BLaER1 treated with 17β-estradiol and CSF1 and Interleukin-3, amounts not matched to agents 10 nM and 100 nM (cell line): ENCODE data around the gene LILRB5.
"Not testable (repeated sequence)": the region's sequence is repeated elsewhere in the genome, so short reads cannot be mapped to it uniquely, and the experiment has no call there.

Experiments used
- H3K27ac ChIP-seq, 11 experiments: shearing (Covaris generic); formaldehyde crosslinking; 2 replicates each; pipeline ENCODE4 v1.8.1; 2022
- H3K27me3 ChIP-seq, 11 experiments: shearing (Covaris generic); formaldehyde crosslinking; 2 replicates each; pipeline ENCODE4 v1.8.1; 2022
- H3K36me3 ChIP-seq, 11 experiments: shearing (Covaris generic); formaldehyde crosslinking; 2 replicates each; pipeline ENCODE4 v1.8.1; 2022
- H3K4me1 ChIP-seq, 10 experiments: shearing (Covaris generic); formaldehyde crosslinking; 2 replicates each; pipeline ENCODE4 v1.8.1; 2022
- H3K4me2 ChIP-seq, 11 experiments: shearing (Covaris generic); formaldehyde crosslinking; 2 replicates each; pipeline ENCODE4 v1.8.1; 2022
- H3K4me3 ChIP-seq, 10 experiments: shearing (Covaris generic); formaldehyde crosslinking; 2 replicates each; pipeline ENCODE4 v1.8.1; 2022
- H3K9ac ChIP-seq, 11 experiments: shearing (Covaris generic); formaldehyde crosslinking; 2 replicates each; pipeline ENCODE4 v1.8.1; 2022
- H3K9me3 ChIP-seq, 11 experiments: shearing (Covaris generic); formaldehyde crosslinking; replicated peaks in 1 of 11; 2 replicates each; pipeline ENCODE4 v1.8.1; 2022
- H4K20me1 ChIP-seq, 11 experiments: shearing (Covaris generic); formaldehyde crosslinking; 2 replicates each; pipeline ENCODE4 v1.8.1; 2022
- Cebpa-rat ChIP-seq, 11 experiments: shearing (Covaris generic); IDR thresholded peaks; 2 replicates each; pipeline ENCODE4 v1.8.1; 2022

Gene LILRB5

DNA sequence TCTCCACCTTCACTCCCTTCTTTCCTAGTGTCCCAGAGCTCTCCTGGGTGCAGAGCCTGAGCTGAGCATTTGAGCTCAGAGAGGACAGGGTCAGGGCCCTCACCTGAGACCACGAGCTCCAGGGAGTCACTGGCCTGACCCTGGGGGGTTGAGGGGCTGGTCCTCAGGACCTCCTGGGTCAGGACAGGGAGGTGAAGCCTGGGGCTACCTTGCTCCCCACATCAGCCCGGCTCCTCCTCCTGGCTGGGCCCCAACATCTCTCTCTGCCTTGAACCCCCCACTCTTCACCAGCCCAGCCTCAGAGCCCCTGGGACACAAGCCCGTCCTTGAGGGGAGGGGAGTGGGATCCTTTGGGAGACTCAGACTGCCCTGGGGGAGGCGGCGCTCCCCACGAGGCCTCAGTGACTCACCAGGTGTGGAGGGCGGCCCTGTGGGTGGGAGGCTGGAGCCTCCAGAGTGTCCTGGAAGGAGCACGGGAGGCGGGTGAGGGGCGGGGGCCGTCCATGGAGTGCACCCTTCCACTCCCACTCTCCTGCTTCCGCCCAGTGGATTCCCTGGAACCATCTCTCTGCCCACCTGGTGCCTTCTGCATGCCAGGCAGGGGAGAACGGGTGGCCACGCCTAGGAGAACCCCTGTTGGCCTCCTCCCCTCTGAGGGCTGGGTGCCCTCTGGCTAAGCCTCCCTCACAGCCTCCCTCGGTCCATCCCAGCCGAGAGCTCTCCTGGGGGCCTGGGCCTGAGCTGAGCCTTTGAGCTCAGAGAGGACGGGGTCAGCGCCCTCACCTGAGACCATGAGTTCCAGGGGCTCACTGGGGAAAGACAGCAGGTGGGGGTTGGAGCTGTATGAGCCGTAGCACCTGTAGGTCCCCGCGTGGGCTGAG is 17.3 kb downstream of the LILRB5 start:
- Histone ChIP-seq H3K4me1 (peaks cover 13 to 76% (median 47%) of the 10 kb centered on the region in 10 experiments), H3K9me3 (peaks cover 9 to 17% (median 13%) of the 10 kb centered on the region in 11 experiments; a peak in 21 of 22 replicates), H3K4me2 (peak overlapping the region in 7 of 11 experiments; percentile 0 to 97 (median 40); a peak in 10 of 22 replicates), H3K4me3 (peak overlapping the region in 3 of 10 experiments; percentile 41 to 60 (median 50); a peak in 6 of 20 replicates), H3K36me3 (peaks cover 0 to 48% (median 0%) of the 10 kb centered on the region in 11 experiments; a peak in 6 of 22 replicates), H3K9ac (peak overlapping the region in 4 of 11 experiments; percentile 9 to 76 (median 54); a peak in 5 of 22 replicates), H3K27ac (peak overlapping the region in 4 of 11 experiments; percentile 0 to 56 (median 12); a peak in 5 of 22 replicates)
- not testable (repeated sequence) for H3K27me3 ChIP-seq, H4K20me1 ChIP-seq

DNA sequence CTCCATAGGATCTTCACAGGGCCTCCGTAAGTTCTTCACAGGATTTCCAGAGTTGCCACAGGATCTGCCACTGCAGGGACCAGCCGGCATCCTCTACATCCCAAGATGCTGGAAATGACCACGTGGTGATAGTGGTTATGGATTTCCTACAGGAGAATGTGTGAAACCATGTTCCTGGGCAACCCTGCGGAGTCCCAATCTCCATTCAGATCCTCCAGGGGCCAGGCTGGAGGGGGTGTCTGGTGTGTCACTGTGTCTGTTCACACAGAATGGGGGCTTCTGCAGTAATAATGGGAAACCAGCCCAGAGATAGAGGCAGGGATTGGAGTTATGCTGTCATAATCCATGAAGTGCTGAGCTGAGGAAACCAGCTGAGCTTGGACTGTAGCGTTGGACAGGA is 23.1 kb downstream of the LILRB5 start:
- Histone ChIP-seq H3K9me3 (peaks cover 13 to 29% (median 20%) of the 10 kb centered on the region in 11 experiments), H3K9ac (no peak overlapping the region), H3K4me2 (peak overlapping the region in 1 of 11 experiments; percentile 20; a peak in 1 of 22 replicates), H3K4me3 (no peak overlapping the region), H4K20me1 (no peaks in the 10 kb centered on the region), H3K4me1 (peaks cover 0 to 39% (median 11%) of the 10 kb centered on the region in 10 experiments; a peak in 14 of 20 replicates), H3K27me3 (no peaks in the 10 kb centered on the region), H3K36me3 (peaks cover 0 to 40% (median 0%) of the 10 kb centered on the region in 11 experiments; a peak in 6 of 22 replicates), H3K27ac (no peak overlapping the region)
- no peak for TF ChIP-seq Cebpa-rat (IDR thresholded peaks at IDR 0.05)

DNA sequence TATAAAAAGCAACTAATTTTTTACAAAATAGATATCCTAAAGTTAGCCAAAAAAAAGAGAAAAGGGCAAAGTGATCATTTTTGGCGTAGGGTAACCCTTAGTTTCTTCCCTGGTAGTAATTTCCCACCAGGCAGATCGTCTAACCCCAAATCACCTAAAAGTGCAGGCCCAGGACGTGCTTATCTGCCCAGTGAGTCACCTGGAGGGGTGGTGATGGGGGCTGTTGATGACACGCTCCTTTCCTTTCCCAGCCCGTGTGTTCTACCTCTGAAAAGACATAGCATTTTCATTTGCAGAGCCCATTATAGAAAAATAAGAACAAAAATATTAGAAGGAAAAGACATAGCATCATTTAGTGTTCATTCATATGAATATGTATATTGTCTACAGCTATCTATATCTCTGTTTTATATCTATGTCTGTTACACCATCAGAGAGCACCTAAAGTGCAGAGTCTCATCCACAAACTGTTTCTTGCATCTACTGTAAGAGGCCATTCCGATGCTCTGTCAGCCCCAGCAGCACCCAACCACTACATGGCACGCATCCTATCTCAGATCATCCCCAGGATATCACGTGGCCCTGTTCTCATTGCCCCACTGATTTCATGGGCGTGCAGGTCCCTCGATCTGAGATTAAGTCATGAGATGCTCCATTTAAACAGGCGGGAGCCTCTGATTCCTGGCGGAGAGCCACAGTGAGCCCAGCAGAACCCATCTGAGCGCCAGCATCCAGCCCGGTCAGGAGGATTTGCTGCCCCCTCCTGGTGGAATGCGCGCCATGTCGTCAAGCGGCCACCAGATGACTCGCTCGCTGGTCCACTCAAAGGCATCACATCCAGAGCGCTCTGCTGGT is 25.8 kb downstream of the LILRB5 start:
- no peak overlapping the region for H3K9ac ChIP-seq
- no peak overlapping the region for H3K4me3 ChIP-seq
- no peak for TF ChIP-seq Cebpa-rat (IDR thresholded peaks at IDR 0.05)
- no peaks in the 10 kb centered on the region for H3K27me3 ChIP-seq
- no peak overlapping the region for H3K27ac ChIP-seq
- peaks cover 0 to 14% (median 0%) of the 10 kb centered on the region in 10 experiments; a peak in 4 of 20 replicates for H3K4me1 ChIP-seq
- H3K36me3 ChIP-seq, result peaks cover 0 to 14% (median 0%) of the 10 kb centered on the region in 11 experiments; a peak in 6 of 22 replicates
- peaks cover 16 to 40% (median 23%) of the 10 kb centered on the region in 11 experiments for H3K9me3 ChIP-seq
- H3K4me2 ChIP-seq, result peak overlapping the region in 2 of 11 experiments; percentile 10 to 18; a peak in 3 of 22 replicates
- H4K20me1 ChIP-seq, result no peaks in the 10 kb centered on the region

DNA sequence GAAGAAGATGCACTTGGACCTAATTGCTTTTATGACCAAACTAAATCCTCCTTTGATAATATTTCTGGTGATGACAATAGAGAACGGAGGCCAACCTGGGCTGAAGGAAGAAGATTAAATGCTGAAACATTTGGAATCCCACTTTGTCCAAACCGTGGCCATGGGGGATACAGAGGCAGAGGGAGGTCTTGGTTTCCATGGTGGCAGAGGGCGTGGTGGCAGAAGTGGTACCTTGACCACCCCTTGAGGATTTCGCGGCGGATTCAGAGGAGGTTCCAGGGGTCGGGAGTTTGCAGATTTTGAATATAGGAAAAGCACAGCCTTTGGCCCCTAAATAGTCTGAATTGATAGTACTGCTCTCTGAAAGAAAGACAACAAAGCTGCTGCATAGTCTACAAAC is 27.0 kb downstream of the LILRB5 start:
- peaks cover 0 to 15% (median 0%) of the 10 kb centered on the region in 10 experiments; a peak in 6 of 20 replicates for H3K4me1 ChIP-seq
- H3K4me3 ChIP-seq, result no peak overlapping the region
- H3K9me3 ChIP-seq, result peaks cover 4 to 28% (median 14%) of the 10 kb centered on the region in 11 experiments; a peak in 21 of 22 replicates
- no peak overlapping the region for H3K27ac ChIP-seq
- peaks cover 0 to 1% (median 0%) of the 10 kb centered on the region in 11 experiments; a peak in 2 of 22 replicates for H3K36me3 ChIP-seq
- H3K9ac ChIP-seq, result no peak overlapping the region
- TF ChIP-seq Cebpa-rat (IDR thresholded peaks at IDR 0.05), result no peak
- H4K20me1 ChIP-seq, result no peaks in the 10 kb centered on the region
- no peak overlapping the region for H3K4me2 ChIP-seq
- no peaks in the 10 kb centered on the region for H3K27me3 ChIP-seq

DNA sequence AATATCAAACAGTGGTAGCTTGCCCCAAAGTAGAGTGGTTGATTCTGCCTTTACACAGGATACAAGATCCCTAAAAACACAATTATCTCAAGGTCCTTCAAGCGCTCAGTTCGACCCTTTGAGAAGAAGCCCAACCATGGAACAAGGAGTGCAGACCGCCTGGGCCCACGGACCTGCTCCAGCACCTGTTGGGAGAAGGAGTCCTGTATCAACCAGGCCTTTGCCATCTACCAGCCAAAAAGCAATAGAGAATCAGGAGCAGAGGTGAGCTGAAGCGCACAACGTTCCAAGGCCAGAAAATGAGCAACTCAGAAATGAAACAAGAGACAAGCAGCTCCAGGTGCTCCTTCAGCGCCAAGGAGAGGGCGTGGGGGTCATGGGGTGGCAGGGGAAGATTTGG is 27.9 kb downstream of the LILRB5 start:
- Histone ChIP-seq H3K4me2 (no peak overlapping the region), H3K9me3 (peaks cover 0 to 22% (median 8%) of the 10 kb centered on the region in 11 experiments; a peak in 13 of 22 replicates), H3K36me3 (no peaks in the 10 kb centered on the region), H3K9ac (no peak overlapping the region), H3K4me1 (peaks cover 0 to 21% (median 0%) of the 10 kb centered on the region in 10 experiments; a peak in 7 of 20 replicates), H3K27ac (no peak overlapping the region), H3K4me3 (no peak overlapping the region), H3K27me3 (no peaks in the 10 kb centered on the region), H4K20me1 (no peaks in the 10 kb centered on the region)
- no peak for TF ChIP-seq Cebpa-rat (IDR thresholded peaks at IDR 0.05)

DNA sequence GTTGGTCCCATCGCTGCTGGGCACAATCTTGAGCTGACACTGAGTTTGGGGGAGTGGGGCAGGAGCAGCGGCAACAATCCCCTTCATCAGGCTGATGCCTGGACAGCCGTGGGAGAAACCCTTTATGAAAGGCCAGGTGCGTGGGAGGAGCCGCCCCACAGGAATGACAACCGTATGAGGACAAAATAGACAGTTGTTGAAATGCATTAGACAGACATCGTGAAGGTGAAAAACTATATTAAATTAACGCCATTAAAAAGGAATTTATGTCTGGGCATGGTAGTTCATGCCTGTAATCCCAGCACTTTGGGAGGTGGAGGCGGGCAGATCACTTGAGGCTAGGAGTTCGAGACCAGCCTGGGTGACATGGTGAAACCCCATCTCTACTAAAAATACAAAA is 32.5 kb downstream of the LILRB5 start:
- peaks cover 0 to 17% (median 8%) of the 10 kb centered on the region in 11 experiments; a peak in 11 of 22 replicates for H3K9me3 ChIP-seq
- peaks cover 13 to 38% (median 22%) of the 10 kb centered on the region in 10 experiments for H3K4me1 ChIP-seq
- H3K4me2 ChIP-seq, result peak overlapping the region in 3 of 11 experiments; percentile 26 to 38 (median 29); a peak in 2 of 22 replicates
- not testable (repeated sequence) for H3K27ac ChIP-seq, H3K27me3 ChIP-seq, H4K20me1 ChIP-seq, H3K36me3 ChIP-seq, H3K9ac ChIP-seq, H3K4me3 ChIP-seq

DNA sequence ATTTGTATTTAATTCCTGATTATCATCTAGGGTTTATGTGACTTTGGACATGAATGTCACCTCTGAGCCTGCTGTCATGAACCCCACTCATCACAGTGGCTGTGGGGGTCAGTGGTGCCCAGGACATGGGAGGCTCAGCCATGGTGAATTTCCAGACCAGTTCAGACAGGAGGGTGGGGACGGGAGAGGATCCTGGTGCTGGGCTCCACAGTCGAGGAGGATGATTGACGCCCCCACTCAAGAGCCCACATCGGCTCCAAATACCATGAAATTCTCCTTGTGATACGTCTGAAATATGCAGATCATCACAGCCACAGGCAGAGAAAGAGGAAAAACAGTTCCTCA is 33.2 kb downstream of the LILRB5 start:
- Histone ChIP-seq H3K9me3 (peaks cover 0 to 12% (median 7%) of the 10 kb centered on the region in 11 experiments; a peak in 11 of 22 replicates), H3K4me2 (peak overlapping the region in 10 of 11 experiments; percentile 65 to 99 (median 82); a peak in 18 of 22 replicates), H3K9ac (peak overlapping the region in 2 of 11 experiments; percentile 77 to 84; a peak in 3 of 22 replicates), H3K27ac (peak overlapping the region in 6 of 11 experiments; percentile 12 to 84 (median 76); a peak in 10 of 22 replicates), H3K4me1 (peaks cover 13 to 45% (median 22%) of the 10 kb centered on the region in 10 experiments)
- H3K4me3 ChIP-seq, H3K36me3 ChIP-seq, H4K20me1 ChIP-seq, H3K27me3 ChIP-seq: not testable (repeated sequence)

DNA sequence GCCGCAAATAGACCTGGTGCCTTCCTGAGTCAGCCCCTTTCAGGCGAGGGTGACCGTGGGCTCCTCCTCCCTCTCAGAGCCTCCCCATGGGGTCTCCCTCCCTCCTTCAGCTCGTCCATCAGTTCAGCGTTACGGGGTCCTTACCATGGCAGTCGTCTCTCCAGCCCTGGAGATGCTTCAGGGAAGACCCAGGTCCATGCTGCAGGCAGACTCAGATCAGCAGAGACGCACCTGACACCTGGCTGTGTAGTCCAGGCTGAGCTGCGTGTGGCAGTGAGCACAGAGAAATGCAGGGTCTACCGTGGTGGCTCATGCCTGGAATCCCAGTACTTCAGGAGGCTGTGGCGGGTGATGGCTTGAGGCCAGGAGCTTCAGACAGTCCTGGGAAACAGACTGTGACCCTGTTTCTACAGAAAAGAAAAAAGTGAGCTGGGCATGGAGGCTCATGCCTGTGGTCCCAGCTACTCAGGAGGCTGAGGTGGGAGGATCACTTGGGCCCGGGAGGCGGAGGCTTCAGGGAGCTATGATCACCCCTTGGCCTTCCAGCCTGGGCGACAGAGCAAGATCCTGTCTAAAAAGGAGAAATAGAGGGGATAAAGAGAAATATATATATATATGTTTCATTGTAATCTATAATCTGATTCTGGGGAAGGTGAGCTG is 33.7 kb downstream of the LILRB5 start:
- H3K27ac ChIP-seq, result peak overlapping the region in 9 of 11 experiments; percentile 9 to 84 (median 72); a peak in 14 of 22 replicates
- H3K27me3 ChIP-seq, H3K9me3 ChIP-seq: not testable (repeated sequence)
- H3K9ac ChIP-seq, result peak overlapping the region in 10 of 11 experiments; percentile 20 to 84 (median 56); a peak in 13 of 22 replicates
- peak overlapping the region; percentile 42 to 99 (median 81) for H3K4me2 ChIP-seq
- H3K4me1 ChIP-seq, result peaks cover 13 to 50% (median 22%) of the 10 kb centered on the region in 10 experiments
- H3K4me3 ChIP-seq, result peak overlapping the region in 5 of 10 experiments; percentile 5 to 73 (median 66); a peak in 9 of 20 replicates
- peaks cover 0 to 14% (median 5%) of the 10 kb centered on the region in 11 experiments; a peak in 8 of 22 replicates for H4K20me1 ChIP-seq
- H3K36me3 ChIP-seq, result peaks cover 8 to 14% (median 12%) of the 10 kb centered on the region in 11 experiments; a peak in 20 of 22 replicates

DNA sequence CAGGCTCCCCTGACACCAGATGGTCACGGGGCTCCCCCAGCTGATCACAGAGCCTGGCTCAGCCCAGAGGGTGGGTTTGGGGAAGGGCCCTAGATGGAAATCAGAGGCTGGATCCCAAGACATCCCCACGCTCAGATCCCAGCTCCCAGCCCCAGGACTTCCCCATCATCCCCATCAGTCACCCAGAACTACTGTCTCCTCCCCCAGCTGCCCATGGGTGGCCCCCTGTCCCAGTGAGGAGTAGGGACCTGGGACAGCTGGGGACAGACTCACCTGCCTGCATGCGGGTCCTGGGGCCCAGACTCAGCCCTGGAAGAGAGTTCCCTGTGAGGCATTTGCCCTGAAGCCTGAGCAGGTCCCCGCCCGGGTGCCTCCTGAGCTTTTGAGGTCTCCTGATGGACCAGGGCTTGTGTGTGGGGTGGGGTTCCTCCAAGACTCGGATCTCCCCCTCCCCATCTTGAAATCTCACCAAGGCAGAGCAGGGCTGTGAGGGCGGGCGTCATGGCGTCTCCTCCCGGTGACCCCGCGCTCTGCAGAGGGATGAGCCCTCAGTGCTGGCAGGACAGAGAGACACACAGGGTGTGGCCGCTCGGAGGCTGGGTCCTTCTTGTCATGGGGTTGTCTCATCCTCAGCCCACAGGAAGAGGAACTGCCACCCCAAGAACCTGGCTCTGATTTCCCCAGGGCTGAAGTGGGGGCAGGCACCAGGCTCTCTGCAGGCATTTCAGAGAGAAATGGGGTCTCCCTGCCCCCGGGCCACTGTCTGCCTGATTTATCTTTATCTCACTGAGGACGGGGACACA is 34.4 kb downstream of the LILRB5 start, which contains the start of gene LILRB3:
TSS of gene LILRB3 (minus strand) at position 534 of the 803 bp plus-strand sequence. CDS start at position 503, 31 bp downstream.
- Histone ChIP-seq H4K20me1 (peaks cover 0 to 21% (median 7%) of the 10 kb centered on the region in 11 experiments; a peak in 8 of 22 replicates), H3K4me3 (peak within 1 kb of the TSS in 5 of 10 experiments; percentile 54 to 73 (median 66); a peak in 11 of 20 replicates), H3K4me2 (peak within 1 kb of the TSS; percentile 42 to 99 (median 81)), H3K9ac (peak within 1 kb of the TSS in 10 of 11 experiments; percentile 20 to 84 (median 56); a peak in 16 of 22 replicates), H3K4me1 (peaks cover 13 to 56% (median 22%) of the 10 kb centered on the region in 10 experiments), H3K27ac (peak within 1 kb of the TSS in 9 of 11 experiments; percentile 12 to 84 (median 72); a peak in 15 of 22 replicates), H3K36me3 (peaks cover 8 to 21% (median 15%) of the 10 kb centered on the region in 11 experiments; a peak in 20 of 22 replicates)
- H3K27me3 ChIP-seq, H3K9me3 ChIP-seq: not testable (repeated sequence)

DNA sequence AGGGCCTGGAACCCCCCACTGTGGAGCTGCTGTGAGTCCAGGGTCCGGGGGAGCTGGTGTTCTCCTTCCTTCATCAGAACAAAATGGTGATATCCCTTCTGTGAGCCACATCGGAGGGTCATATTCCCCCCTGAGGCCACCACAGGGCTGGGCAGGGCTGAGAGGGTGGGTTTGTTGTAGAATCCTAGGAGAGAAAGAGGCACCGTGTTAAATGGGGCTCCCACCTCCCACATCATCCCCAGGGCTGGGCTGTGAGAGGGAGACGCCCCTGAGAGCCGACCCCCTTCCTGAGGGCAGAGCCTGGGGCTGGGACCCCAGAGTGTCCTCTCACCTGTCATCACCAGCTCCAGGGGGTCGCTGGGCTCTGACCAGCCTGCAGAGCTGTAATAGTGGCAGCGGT is 35.1 kb downstream of the LILRB5 start:
- Histone ChIP-seq H3K4me1 (peaks cover 13 to 57% (median 22%) of the 10 kb centered on the region in 10 experiments), H3K4me2 (peak overlapping the region in 6 of 11 experiments; percentile 81 to 99 (median 95); a peak in 11 of 22 replicates), H3K4me3 (peak overlapping the region in 3 of 10 experiments; percentile 58 to 73 (median 66); a peak in 7 of 20 replicates), H3K36me3 (peaks cover 9 to 29% (median 18%) of the 10 kb centered on the region in 11 experiments; a peak in 21 of 22 replicates), H3K27ac (peak overlapping the region in 4 of 11 experiments; percentile 75 to 84 (median 82); a peak in 10 of 22 replicates), H4K20me1 (peaks cover 0 to 29% (median 9%) of the 10 kb centered on the region in 11 experiments; a peak in 8 of 22 replicates), H3K9ac (peak overlapping the region in 3 of 11 experiments; percentile 80 to 84 (median 84); a peak in 5 of 22 replicates)
- not testable (repeated sequence) for H3K27me3 ChIP-seq, H3K9me3 ChIP-seq
